Ovary (tissue), 9 donors: ENCODE data around the gene SUB1. TPM values are rescaled to one million over a fixed set of nuclear protein-coding genes. Genes with fewer than 3 reads are reported as not detected.
"Not testable (repeated sequence)": the region's sequence is repeated elsewhere in the genome, so short reads cannot be mapped to it uniquely, and the experiment has no call there.

Experiments
- DNase-seq, 5 donors: peaks; one replicate each; pipeline ENCODE4 v3.0.0-alpha.2; 2019 to 2020
- H3K27ac ChIP-seq, 2 donors: fragments of 200-600 bp; one replicate each; pipeline versions ENCODE4 v1.5.1 to v1.8.0; 2019 to 2022
- H3K27me3 ChIP-seq: fragments of 200-600 bp; one replicate; pipeline ENCODE4 v1.8.0; 2022
- H3K36me3 ChIP-seq: fragments of 200-600 bp; sonication (generic); one replicate; pipeline ENCODE4 v1.5.1; 2019
- H3K4me1 ChIP-seq: one replicate; pipeline ENCODE4 v1.8.1; 2013; ENCODE audit warnings: mild to moderate bottlenecking, moderate library complexity; ENCODE audit not compliant: insufficient read depth
- H3K4me3 ChIP-seq: fragments of 200-600 bp; sonication (generic); one replicate; pipeline ENCODE4 v1.5.1; 2017
- H3K9me3 ChIP-seq, 2 donors: fragments of 200-600 bp in 1 of 2; sonication (generic) in 1 of 2; one replicate each; pipeline versions ENCODE4 v1.5.1 to v1.8.1; 2013 to 2019; ENCODE audit warnings: mild to moderate bottlenecking in 1 of 2, moderate library complexity in 1 of 2
- CTCF ChIP-seq, 3 donors: fragments of 450-650 bp in 2 of 3; fragments of 200-600 bp in 1 of 3; IDR thresholded peaks; one replicate each; pipeline versions ENCODE4 v1.5.1 to v1.8.0; 2016 to 2022; ENCODE audit warnings: antibody characterized with exemption in 3 of 3, mild to moderate bottlenecking in 1 of 3
- EP300 ChIP-seq: sonication (generic); formaldehyde crosslinking; IDR thresholded peaks from one replicate; pipeline ENCODE4 v1.6.1; 2017; ENCODE audit warnings: antibody characterized with exemption
- POLR2A ChIP-seq: fragments of 450-650 bp; IDR thresholded peaks from one replicate; pipeline ENCODE4 v1.6.1; 2017; ENCODE audit warnings: antibody characterized with exemption, mild to moderate bottlenecking, moderate library complexity
- WGBS, 3 donors: extraction: QIAGEN DNeasy Blood & Tissue Kit in 1 of 3; methylation state at CpG; one replicate each; pipeline versions ENCODE4 v1.1.5 to v1.1.7; 2013 to 2017; 5-methylcytosine and 5-hydroxymethylcytosine counted together
- intact Hi-C, 4 donors: fragments of 100-400 bp; cut with DNase I; formaldehyde crosslinking; loops; one replicate each; pipeline versions ENCODE4 v1.11.0 to v1.15.1; 2022 to 2023
- polyA plus RNA-seq, 2 donors: library from polyadenylated mRNA; stranded (reverse); fragments of 200-250 nt in 1 of 2; fragments of 350-450 nt in 1 of 2; fragmentation: Illumina TruSeq in 1 of 2; extraction: RNeasy Lipid Tissue Mini Kit (QIAGEN cat#74804) in 1 of 2; gene quantifications; one replicate each; pipeline ENCODE4 v1.2.3, GENCODE V29; 2013 to 2014
- total RNA-seq, 7 donors: library from RNA; depleted of rRNA in 2 of 7; stranded (reverse); fragments of >200 nt in 2 of 7; fragmentation: NEBNext Ultra II Directional in 3 of 7; extraction: Animal tissue kit (Norgen Biotek cat#: 25700) in 3 of 7; gene quantifications; one replicate each; pipeline versions ENCODE4 v1.1.0 to v1.2.4, GENCODE V29; 2016 to 2023
- donor health status: DM: no; HTN: no; CAD: no; lungs with moderate emphysema.
- donor health status: DM: no; HTN: no; CAD: no.
- donor health status: Bipolar disorder and iron deficiency.
- donor health status: DM: yes; HTN: yes; CAD: no.
- donor health status: DM: no; HTN: no; CAD: no.
- donor health status: DM: yes; HTN: yes; CAD: no.

The SUB1 gene
- total and polyA plus RNA-seq, 9 donors, result 91.9 to 185 (median 124) TPM

DNA sequence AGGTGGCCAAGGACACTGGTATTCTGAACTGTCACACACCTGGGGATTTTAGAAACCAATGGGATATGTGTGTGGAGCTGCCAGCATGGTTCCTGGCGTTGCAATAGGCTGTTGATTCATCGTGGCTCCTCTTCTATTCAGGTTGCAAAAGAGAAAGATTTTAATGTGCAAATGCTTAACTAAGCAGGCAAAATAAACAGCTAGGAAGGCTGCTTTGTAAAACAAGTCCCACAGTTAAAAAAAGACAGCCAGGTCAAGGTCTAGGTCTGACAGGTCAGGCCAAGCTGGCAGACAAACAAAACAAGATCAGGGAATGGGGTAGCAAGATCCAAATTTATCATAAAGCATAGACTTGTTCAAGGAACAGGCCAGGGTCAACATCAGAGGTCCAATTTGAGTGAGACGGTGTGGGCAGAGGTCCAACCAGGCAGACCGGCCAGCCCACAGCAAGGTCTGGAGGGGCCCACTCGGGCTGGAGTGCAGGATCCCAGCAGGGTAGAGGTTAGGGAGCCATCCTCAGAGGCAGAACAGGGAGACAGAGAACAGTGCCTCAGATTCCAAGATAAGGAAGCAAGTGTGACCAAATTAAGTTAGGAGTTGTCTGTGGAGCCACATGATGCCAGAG is 45.6 kb downstream of the SUB1 start:
- intact Hi-C loops, result no loop called here
- no peak for TF ChIP-seq POLR2A
- no peak for TF ChIP-seq CTCF (IDR thresholded peaks at IDR 0.05)
- no peak for TF ChIP-seq EP300
- DNase-seq, result peak in 4 of 5 donors; percentile 17 to 59 (median 24)
- H3K36me3 ChIP-seq, result no peaks in the 10 kb centered on the region
- no peak overlapping the region for H3K27ac ChIP-seq
- 29 to 47% (median 33%) methylated on average over 5 of the region's 5 CpGs for WGBS, 3 donors
- H3K9me3 ChIP-seq, result no peaks in the 10 kb centered on the region
- no peaks in the 10 kb centered on the region for H3K27me3 ChIP-seq
- peaks cover 14% of the 10 kb centered on the region for H3K4me1 ChIP-seq
- H3K4me3 ChIP-seq, result no peak overlapping the region

- intact Hi-C loops, result not testable (repeated sequence)
- WGBS, 3 donors, result 97% methylated on average over 8 of the region's 8 CpGs
Measured at GRCh38 chr5:32633017-32633416, 47.7 kb downstream of the SUB1 start.

GRCh38 chr5:32638309-32638708 is 53.0 kb downstream of the SUB1 start:
- intact Hi-C loops, result no loop called here
- Histone ChIP-seq H3K9me3 (no peaks in the 10 kb centered on the region), H3K27ac (no peak overlapping the region), H3K27me3 (no peaks in the 10 kb centered on the region), H3K4me1 (no peaks in the 10 kb centered on the region), H3K36me3 (no peaks in the 10 kb centered on the region), H3K4me3 (no peak overlapping the region)
- TF ChIP-seq POLR2A, result no peak
- no peak for TF ChIP-seq EP300
- TF ChIP-seq CTCF (IDR thresholded peaks at IDR 0.05), result no peak
- 85 to 89% (median 87%) methylated on average over 9 of the region's 9 CpGs for WGBS, 3 donors
- no peak for DNase-seq

More at GRCh38 chr5:32633017-32633416, 47.7 kb downstream of the SUB1 start:
- not testable (repeated sequence) for H3K4me3 ChIP-seq, H3K36me3 ChIP-seq, DNase-seq, H3K27me3 ChIP-seq, H3K27ac ChIP-seq, H3K9me3 ChIP-seq
- peaks cover 13% of the 10 kb centered on the region for H3K4me1 ChIP-seq

- Histone ChIP-seq H3K27ac (no peak overlapping the region), H3K27me3 (no peaks in the 10 kb centered on the region), H3K36me3 (no peaks in the 10 kb centered on the region), H3K9me3 (no peaks in the 10 kb centered on the region), H3K4me3 (no peak overlapping the region), H3K4me1 (no peaks in the 10 kb centered on the region)
- 78 to 81% (median 79%) methylated on average over 3 of the region's 3 CpGs for WGBS, 3 donors
- no peak for DNase-seq
- intact Hi-C loops, result no loop called here
- TF ChIP-seq EP300 (no peak), POLR2A (no peak), CTCF (IDR thresholded peaks at IDR 0.05) (no peak)
Measured at GRCh38 chr5:32639943-32640342, 54.6 kb downstream of the SUB1 start.

GRCh38 chr5:32642276-32643002 is 57.1 kb downstream of the SUB1 start:
- no peak for DNase-seq
- intact Hi-C loops, result no loop called here
- TF ChIP-seq CTCF (IDR thresholded peaks at IDR 0.05) (no peak), POLR2A (no peak), EP300 (no peak)
- H3K27ac ChIP-seq, result no peak overlapping the region
- no peak overlapping the region for H3K4me3 ChIP-seq
- H3K36me3 ChIP-seq, result no peaks in the 10 kb centered on the region
- 61 to 71% (median 68%) methylated on average over 2 of the region's 2 CpGs for WGBS, 3 donors
- no peaks in the 10 kb centered on the region for H3K4me1 ChIP-seq
- no peaks in the 10 kb centered on the region for H3K27me3 ChIP-seq
- H3K9me3 ChIP-seq, result no peaks in the 10 kb centered on the region
